NB4 (cell line): ENCODE data around the gene ELMO3.

Experiments used
- DNase-seq: peaks from one replicate; pipeline ENCODE4 v3.0.0; 2010; ENCODE audit warnings: low read depth
- H3K4me3 ChIP-seq: one replicate; pipeline ENCODE4 v1.5.1; 2011; ENCODE audit warnings: mild to moderate bottlenecking, low read depth, low read length, moderate library complexity
- CTCF ChIP-seq: IDR thresholded peaks from one replicate; pipeline ENCODE4 v1.5.1; 2012; ENCODE audit warnings: low read depth, low read length
- MAX ChIP-seq: IDR thresholded peaks from 2 replicates; pipeline ENCODE4 v1.6.1; 2011; ENCODE audit warnings: low read depth, low read length
- MYC ChIP-seq: IDR thresholded peaks from 2 replicates; pipeline ENCODE4 v1.6.1; 2011; ENCODE audit warnings: low read depth, low read length
- POLR2A ChIP-seq: IDR thresholded peaks from 2 replicates; pipeline ENCODE4 v1.6.1; 2011; ENCODE audit warnings: mild to moderate bottlenecking; ENCODE audit not compliant: insufficient read length; ENCODE audit errors: extremely low read depth

The ELMO3 gene

GRCh38 chr16:67199011-67199807 lies at the start of gene ELMO3:
Gene ELMO3 (plus strand): TSS chr16:67199131. CDS start chr16:67199327, 196 bp downstream.
- TF ChIP-seq MAX, result no peak
- TF ChIP-seq CTCF, result no peak
- TF ChIP-seq POLR2A, result no peak
- no peak for TF ChIP-seq MYC
- DNase-seq, result no peak
- H3K4me3 ChIP-seq, result no peak within 1 kb of the TSS

GRCh38 chr16:67149276-67150046 lies 49.5 kb upstream of the ELMO3 start:
- TF ChIP-seq MYC, result no peak
- TF ChIP-seq MAX, result no peak
- TF ChIP-seq POLR2A, result no peak
- no peak for TF ChIP-seq CTCF
- no peak overlapping the region for H3K4me3 ChIP-seq
- no peak for DNase-seq

- DNase-seq, result peak; percentile 31
- TF ChIP-seq POLR2A (no peak), CTCF (no peak), MYC (no peak), MAX (no peak)
- H3K4me3 ChIP-seq, result no peak overlapping the region
Measured at GRCh38 chr16:67150047-67150832, 48.7 kb upstream of the ELMO3 start.

- TF ChIP-seq CTCF (no peak), MYC (no peak)
- DNase-seq, result peak; percentile 5
- no peak within 1 kb of the TSS for H3K4me3 ChIP-seq
Measured at GRCh38 chr16:67150833-67151396, 48.0 kb upstream of the ELMO3 start, which contains the start of gene B3GNT9. Gene B3GNT9 (minus strand): TSS chr16:67150998. CDS start chr16:67150485, 513 bp downstream.

GRCh38 chr16:67151431-67152097 lies 47.4 kb upstream of the ELMO3 start:
- no peak overlapping the region for H3K4me3 ChIP-seq
- DNase-seq, result peak; percentile 44
- no peak for TF ChIP-seq CTCF
- no peak for TF ChIP-seq MYC
- TF ChIP-seq POLR2A, result no peak
- no peak for TF ChIP-seq MAX
